ENCODE measurements around the gene STAT4.

The STAT4 gene

GRCh38 chr2:191150600-191151330 is at the start of gene STAT4:
Gene STAT4, minus strand, starts transcription at chr2:191150994. Its CDS starts 2,791 bp downstream, at chr2:191148203.
- in situ Hi-C loops (cut with HindIII; ENCODE audit: low pct_ligation_motif_present, low sequenced_read_pairs): no loop called here
- peak; percentile 75 for DNase-seq
- Histone ChIP-seq H3K27ac (peak within 1 kb of the TSS; percentile 30), H3K27me3 (replicated peaks) (no peaks in the 10 kb centered on the region), H3K4me3 (ENCODE audit: low read depth, low read length) (peak within 1 kb of the TSS; percentile 61), H3K36me3 (replicated peaks) (no peaks in the 10 kb centered on the region)
- TF ChIP-seq CTCF (IDR thresholded peaks at IDR 0.05; ENCODE audit: low read depth, low read length, missing control alignments): no peak

GRCh38 chr2:191199929-191200512 is 49.2 kb upstream of the STAT4 start:
- no peak for TF ChIP-seq CTCF (IDR thresholded peaks at IDR 0.05; ENCODE audit: low read depth, low read length, missing control alignments)
- Histone ChIP-seq H3K27me3 (replicated peaks) (no peaks in the 10 kb centered on the region), H3K27ac (no peak overlapping the region), H3K4me3 (ENCODE audit: low read depth, low read length) (no peak overlapping the region), H3K36me3 (replicated peaks) (no peaks in the 10 kb centered on the region)
- in situ Hi-C loops (cut with HindIII; ENCODE audit: low pct_ligation_motif_present, low sequenced_read_pairs): no loop called here
- DNase-seq: no peak

GRCh38 chr2:191198271-191198670 is 47.5 kb upstream of the STAT4 start:
- no peak overlapping the region for H3K4me3 ChIP-seq (ENCODE audit: low read depth, low read length)
- TF ChIP-seq CTCF (IDR thresholded peaks at IDR 0.05; ENCODE audit: low read depth, low read length, missing control alignments): no peak
- DNase-seq: no peak
- H3K27me3 ChIP-seq (replicated peaks): no peaks in the 10 kb centered on the region
- H3K36me3 ChIP-seq (replicated peaks): no peaks in the 10 kb centered on the region
- H3K27ac ChIP-seq: no peak overlapping the region
- in situ Hi-C loops (cut with HindIII; ENCODE audit: low pct_ligation_motif_present, low sequenced_read_pairs): no loop called here

GRCh38 chr2:191197096-191197495 is 46.3 kb upstream of the STAT4 start:
- Histone ChIP-seq H3K36me3 (replicated peaks) (no peaks in the 10 kb centered on the region), H3K27me3 (replicated peaks) (no peaks in the 10 kb centered on the region), H3K4me3 (ENCODE audit: low read depth, low read length) (no peak overlapping the region), H3K27ac (no peak overlapping the region)
- in situ Hi-C loops (cut with HindIII; ENCODE audit: low pct_ligation_motif_present, low sequenced_read_pairs): no loop called here
- TF ChIP-seq CTCF (IDR thresholded peaks at IDR 0.05; ENCODE audit: low read depth, low read length, missing control alignments): no peak
- no peak for DNase-seq

- H3K36me3 ChIP-seq (replicated peaks): no peaks in the 10 kb centered on the region
- H3K27ac ChIP-seq: no peak overlapping the region
- H3K4me3 ChIP-seq (ENCODE audit: low read depth, low read length): no peak overlapping the region
- in situ Hi-C loops (cut with HindIII; ENCODE audit: low pct_ligation_motif_present, low sequenced_read_pairs): no loop called here
- DNase-seq: no peak
- no peaks in the 10 kb centered on the region for H3K27me3 ChIP-seq (replicated peaks)
- no peak for TF ChIP-seq CTCF (IDR thresholded peaks at IDR 0.05; ENCODE audit: low read depth, low read length, missing control alignments)
Measured at GRCh38 chr2:191195021-191195420, 44.2 kb upstream of the STAT4 start.
